Measurements from ENCODE around the gene KLF11.

- no peak for TF ChIP-seq CTCF (IDR thresholded peaks at IDR 0.05; ENCODE audit: insufficient read depth, low read length)
- TF ChIP-seq GABPA (IDR thresholded peaks at IDR 0.05; ENCODE audit: low read depth): no peak
- TF ChIP-seq REST (IDR thresholded peaks at IDR 0.05; ENCODE audit: insufficient replicate concordance, low read depth): no peak
- no peak for TF ChIP-seq POLR2AphosphoS5 (IDR thresholded peaks at IDR 0.05; ENCODE audit: low read depth)
- TF ChIP-seq SPI1 (IDR thresholded peaks at IDR 0.05; ENCODE audit: borderline replicate concordance, low read depth): no peak
Observed at GRCh38 chr2:10101491-10101890, 58.1 kb downstream of the KLF11 start.
